HL-60 (cell line): ENCODE results near the gene KSR1.

Experiments
- DNase-seq, 2 experiments: peaks; one replicate each; pipeline ENCODE4 v3.0.0-alpha.2; 2010 to 2020; ENCODE audit warnings: low read depth in 1 of 2, low spot score in 1 of 2
- H3K27ac ChIP-seq: fragments of 250-450 bp; sonication (Bioruptor Pico); replicated peaks from 2 replicates; pipeline ENCODE4 v1.5.1; 2020; ENCODE audit warnings: mild to moderate bottlenecking, moderate library complexity
- H3K27me3 ChIP-seq: fragments of 250-450 bp; sonication (Bioruptor Pico); 2 replicates; pipeline ENCODE4 v1.5.1; 2021; ENCODE audit warnings: mild to moderate bottlenecking, moderate library complexity; ENCODE audit not compliant: insufficient read depth, poor library complexity, severe bottlenecking
- H3K4me3 ChIP-seq: replicated peaks from 2 replicates; pipeline ENCODE4 v1.5.1; 2011; ENCODE audit warnings: mild to moderate bottlenecking, control low read depth, low read length; ENCODE audit not compliant: insufficient read depth
- GABPA ChIP-seq: IDR thresholded peaks from 2 replicates; pipeline ENCODE4 v1.6.1; 2012; ENCODE audit warnings: low read depth
- POLR2AphosphoS5 ChIP-seq: IDR thresholded peaks from 2 replicates; pipeline ENCODE4 v1.6.1; 2012; ENCODE audit warnings: low read depth
- SPI1 ChIP-seq: IDR thresholded peaks from 2 replicates; pipeline ENCODE4 v1.6.1; 2012; ENCODE audit warnings: low read depth, mild to moderate bottlenecking, borderline replicate concordance
- TF ChIP-seq, protein P1 (sequence below): IDR thresholded peaks from 2 replicates; pipeline ENCODE4 v1.6.1; 2012; ENCODE audit warnings: low read depth; ENCODE audit not compliant: insufficient replicate concordance
- TF ChIP-seq, protein P2 (sequence below): IDR thresholded peaks from one replicate; pipeline ENCODE4 v1.5.1; 2011; ENCODE audit warnings: low read length, control low read depth, inconsistent platforms; ENCODE audit not compliant: insufficient read depth

Gene KSR1

DNA sequence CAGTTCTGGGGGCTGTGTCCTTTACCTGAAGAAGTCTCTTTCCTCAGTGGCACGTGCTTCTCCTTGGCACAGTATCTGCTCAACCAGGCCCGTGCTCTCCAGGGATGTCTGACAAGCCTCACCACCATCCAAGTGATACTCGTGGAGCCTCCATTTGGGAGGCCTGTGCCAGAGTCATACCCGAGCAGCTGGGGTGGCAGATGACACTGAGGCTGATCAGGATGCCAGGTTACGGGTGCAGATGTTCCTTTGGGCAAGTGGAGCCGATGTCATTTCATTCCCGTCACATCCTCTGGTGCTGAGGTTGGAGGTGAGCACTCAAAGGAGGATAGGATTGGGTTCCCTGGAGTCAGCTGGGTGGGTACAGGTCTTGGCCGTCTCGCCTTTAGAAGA, 87.2 kb downstream of the KSR1 start:
- no peak overlapping the region for H3K27ac ChIP-seq
- H3K4me3 ChIP-seq = no peak overlapping the region
- DNase-seq = no peak
- TF ChIP-seq, protein P1, sequence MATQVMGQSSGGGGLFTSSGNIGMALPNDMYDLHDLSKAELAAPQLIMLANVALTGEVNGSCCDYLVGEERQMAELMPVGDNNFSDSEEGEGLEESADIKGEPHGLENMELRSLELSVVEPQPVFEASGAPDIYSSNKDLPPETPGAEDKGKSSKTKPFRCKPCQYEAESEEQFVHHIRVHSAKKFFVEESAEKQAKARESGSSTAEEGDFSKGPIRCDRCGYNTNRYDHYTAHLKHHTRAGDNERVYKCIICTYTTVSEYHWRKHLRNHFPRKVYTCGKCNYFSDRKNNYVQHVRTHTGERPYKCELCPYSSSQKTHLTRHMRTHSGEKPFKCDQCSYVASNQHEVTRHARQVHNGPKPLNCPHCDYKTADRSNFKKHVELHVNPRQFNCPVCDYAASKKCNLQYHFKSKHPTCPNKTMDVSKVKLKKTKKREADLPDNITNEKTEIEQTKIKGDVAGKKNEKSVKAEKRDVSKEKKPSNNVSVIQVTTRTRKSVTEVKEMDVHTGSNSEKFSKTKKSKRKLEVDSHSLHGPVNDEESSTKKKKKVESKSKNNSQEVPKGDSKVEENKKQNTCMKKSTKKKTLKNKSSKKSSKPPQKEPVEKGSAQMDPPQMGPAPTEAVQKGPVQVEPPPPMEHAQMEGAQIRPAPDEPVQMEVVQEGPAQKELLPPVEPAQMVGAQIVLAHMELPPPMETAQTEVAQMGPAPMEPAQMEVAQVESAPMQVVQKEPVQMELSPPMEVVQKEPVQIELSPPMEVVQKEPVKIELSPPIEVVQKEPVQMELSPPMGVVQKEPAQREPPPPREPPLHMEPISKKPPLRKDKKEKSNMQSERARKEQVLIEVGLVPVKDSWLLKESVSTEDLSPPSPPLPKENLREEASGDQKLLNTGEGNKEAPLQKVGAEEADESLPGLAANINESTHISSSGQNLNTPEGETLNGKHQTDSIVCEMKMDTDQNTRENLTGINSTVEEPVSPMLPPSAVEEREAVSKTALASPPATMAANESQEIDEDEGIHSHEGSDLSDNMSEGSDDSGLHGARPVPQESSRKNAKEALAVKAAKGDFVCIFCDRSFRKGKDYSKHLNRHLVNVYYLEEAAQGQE = no peak
- TF ChIP-seq, protein P2, sequence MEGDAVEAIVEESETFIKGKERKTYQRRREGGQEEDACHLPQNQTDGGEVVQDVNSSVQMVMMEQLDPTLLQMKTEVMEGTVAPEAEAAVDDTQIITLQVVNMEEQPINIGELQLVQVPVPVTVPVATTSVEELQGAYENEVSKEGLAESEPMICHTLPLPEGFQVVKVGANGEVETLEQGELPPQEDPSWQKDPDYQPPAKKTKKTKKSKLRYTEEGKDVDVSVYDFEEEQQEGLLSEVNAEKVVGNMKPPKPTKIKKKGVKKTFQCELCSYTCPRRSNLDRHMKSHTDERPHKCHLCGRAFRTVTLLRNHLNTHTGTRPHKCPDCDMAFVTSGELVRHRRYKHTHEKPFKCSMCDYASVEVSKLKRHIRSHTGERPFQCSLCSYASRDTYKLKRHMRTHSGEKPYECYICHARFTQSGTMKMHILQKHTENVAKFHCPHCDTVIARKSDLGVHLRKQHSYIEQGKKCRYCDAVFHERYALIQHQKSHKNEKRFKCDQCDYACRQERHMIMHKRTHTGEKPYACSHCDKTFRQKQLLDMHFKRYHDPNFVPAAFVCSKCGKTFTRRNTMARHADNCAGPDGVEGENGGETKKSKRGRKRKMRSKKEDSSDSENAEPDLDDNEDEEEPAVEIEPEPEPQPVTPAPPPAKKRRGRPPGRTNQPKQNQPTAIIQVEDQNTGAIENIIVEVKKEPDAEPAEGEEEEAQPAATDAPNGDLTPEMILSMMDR = no peak
- TF ChIP-seq SPI1 = no peak
- H3K27me3 ChIP-seq = no peaks in the 10 kb centered on the region

- H3K4me3 ChIP-seq = no peak overlapping the region
- no peaks in the 10 kb centered on the region for H3K27me3 ChIP-seq
- no peak overlapping the region for H3K27ac ChIP-seq
- no peak for TF ChIP-seq POLR2AphosphoS5
- TF ChIP-seq GABPA = no peak
- TF ChIP-seq, protein P1 = no peak
- TF ChIP-seq SPI1 = no peak
- TF ChIP-seq, protein P2 = no peak
- DNase-seq = no peak
These were observed 87.7 kb downstream of the KSR1 start for GRCh38 chr17:27543958-27544349.

DNA sequence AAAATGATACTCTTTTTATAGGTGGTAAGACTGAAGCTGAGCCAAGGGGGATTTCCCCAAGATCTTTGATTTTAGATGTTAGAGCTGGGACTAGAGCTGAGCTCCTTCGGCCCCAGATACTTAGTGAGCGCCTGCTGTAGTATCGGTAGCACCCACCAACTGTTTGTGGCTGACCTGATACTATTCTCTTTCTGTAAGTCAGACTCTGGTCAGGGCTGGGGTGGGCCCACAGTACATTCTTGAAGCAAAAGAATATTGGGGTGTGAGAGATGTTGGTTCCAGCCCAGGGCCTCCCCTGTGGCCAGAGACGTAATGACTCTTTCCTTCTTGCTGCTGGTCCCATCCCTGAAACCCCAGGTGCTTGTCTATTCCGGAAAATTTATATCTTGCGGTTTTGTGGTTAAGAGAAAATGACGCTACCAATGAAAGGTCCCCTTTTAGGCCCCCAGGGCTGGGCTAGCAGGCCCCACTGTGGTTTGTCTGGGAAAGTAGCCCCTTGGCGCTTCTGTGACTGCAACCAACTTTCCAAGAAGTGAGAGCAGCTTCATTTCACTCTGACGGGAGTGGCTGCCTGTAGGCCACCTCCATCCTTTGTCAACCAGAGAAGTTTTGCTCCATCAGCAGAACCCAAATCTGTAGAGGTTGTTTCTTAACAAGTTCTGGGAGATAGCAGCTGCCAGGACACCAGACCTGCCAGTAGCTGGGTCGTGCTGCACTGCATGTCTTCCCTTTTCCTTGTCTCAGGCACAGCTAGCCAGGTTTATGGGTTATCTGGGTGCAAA, 88.3 kb downstream of the KSR1 start:
- H3K27me3 ChIP-seq = no peaks in the 10 kb centered on the region
- H3K4me3 ChIP-seq = no peak overlapping the region

More for the DNA sequence above, 88.3 kb downstream of the KSR1 start:
- no peak overlapping the region for H3K27ac ChIP-seq
- DNase-seq = peak; percentile 37 to 87
- TF ChIP-seq, protein P1 = no peak
- TF ChIP-seq POLR2AphosphoS5 (peak; percentile 88), SPI1 (no peak; the same call in 1 of the 2 replicates), GABPA (no peak)
- TF ChIP-seq, protein P2 = no peak
